GM12873 (cell line): ENCODE data around the gene AGPAT2.

Experiments
- CTCF ChIP-seq: IDR thresholded peaks from 2 replicates; pipeline ENCODE4 v1.5.1; 2012; ENCODE audit warnings: low read depth, mild to moderate bottlenecking, moderate library complexity, low read length, control low read depth; ENCODE audit not compliant: insufficient read depth; ENCODE audit errors: missing control alignments

The AGPAT2 gene

GRCh38 chr9:136705564-136705963 lies 18.3 kb upstream of the AGPAT2 start:
- TF ChIP-seq CTCF: no peak

- no peak for TF ChIP-seq CTCF
These were observed 16.1 kb upstream of the AGPAT2 start for GRCh38 chr9:136703276-136703860.

DNA sequence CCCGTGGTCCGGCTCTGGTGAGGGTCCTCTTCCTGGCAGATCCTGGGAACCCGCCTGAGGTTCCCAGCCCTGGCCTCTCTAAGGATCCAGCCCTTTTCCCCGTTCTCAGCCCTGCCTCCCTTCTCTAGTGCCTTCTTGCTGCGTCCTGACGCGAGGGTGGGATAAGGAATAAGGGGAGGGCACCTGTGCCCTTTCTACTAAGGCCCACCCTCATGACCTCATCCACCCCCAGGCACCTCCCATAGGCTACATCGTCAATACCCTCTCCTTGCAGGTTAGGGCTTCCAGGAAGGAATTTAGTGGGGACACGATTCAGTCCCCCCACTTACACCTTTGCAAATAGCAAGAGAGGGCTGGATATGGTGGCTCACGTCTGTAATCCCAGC lies 14.4 kb upstream of the AGPAT2 start:
- TF ChIP-seq CTCF: no peak

DNA sequence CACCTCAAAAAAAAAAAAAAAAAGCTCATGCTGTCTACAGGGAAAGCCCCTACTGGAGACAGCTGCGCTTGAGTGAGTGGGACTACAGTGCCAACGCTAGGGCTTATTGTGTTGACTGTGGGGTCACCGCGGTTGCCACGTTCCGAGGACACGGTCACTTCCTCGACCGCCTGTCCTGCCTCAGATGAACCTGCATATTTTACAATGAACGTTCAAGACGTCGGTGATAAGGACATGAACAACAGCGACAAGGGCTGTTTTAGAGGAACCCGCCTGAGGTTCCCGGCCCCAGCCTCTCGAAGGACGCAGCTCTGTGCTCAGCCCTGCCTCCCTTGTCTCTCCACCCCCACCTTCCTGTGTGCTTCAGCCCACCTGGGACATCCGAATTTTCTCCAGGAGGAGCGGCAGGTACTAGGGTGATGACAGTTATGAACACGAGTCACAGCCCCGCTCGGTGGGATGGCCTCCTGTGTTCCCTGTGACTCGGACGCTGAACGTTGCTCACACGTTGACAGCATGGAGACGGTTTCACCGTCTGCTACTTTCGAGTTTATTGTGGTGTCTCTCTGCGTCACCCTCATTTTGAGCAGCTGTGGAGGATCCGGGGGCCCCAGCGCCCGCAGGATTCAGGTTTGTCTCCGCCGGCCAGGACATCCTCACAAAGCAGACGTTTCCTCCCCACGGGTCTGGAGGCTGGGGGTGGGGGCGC lies 13.9 kb upstream of the AGPAT2 start:
- TF ChIP-seq CTCF: no peak

- TF ChIP-seq CTCF: no peak
These were observed 13.0 kb upstream of the AGPAT2 start for GRCh38 chr9:136700304-136700703.

DNA sequence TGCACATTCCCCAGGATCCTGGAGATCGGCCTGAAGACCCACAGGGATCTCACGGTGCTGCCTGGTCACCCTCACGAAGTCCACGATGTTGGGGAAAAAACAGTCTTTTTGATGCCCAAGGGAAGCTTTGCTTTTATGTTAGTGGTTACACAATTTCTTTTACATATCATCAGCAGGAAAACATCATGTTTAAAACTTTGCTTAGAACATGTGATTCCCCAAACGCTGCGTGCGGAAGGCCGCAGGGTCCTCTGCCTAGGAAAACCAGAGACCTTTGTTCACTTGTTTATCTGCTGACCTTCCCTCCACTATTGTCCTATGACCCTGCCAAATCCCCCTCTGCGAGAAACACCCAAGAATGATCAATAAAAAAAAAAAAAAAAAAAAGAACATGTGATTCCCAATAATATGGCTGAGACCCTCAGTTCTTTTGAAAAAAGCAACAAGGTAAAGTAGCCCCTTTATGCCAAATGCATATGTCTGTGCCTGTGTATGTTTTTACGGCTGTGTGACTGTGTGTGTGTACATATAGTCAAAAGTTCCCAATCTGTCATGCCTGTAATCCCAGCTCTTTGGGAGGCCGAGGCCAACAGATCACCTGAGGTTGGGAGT lies 11.5 kb upstream of the AGPAT2 start:
- TF ChIP-seq CTCF: no peak

GRCh38 chr9:136697821-136698526 lies 10.7 kb upstream of the AGPAT2 start:
- TF ChIP-seq CTCF: no peak
